ENCODE data around the gene HS2ST1.

HS2ST1 gene

GRCh38 chr1:87092846-87093245, 178.4 kb downstream of the HS2ST1 start:
- no peak overlapping the region for H3K27ac ChIP-seq
- H3K27me3 ChIP-seq (ENCODE audit: control insufficient read depth, insufficient read depth, low read length): no peaks in the 10 kb centered on the region
- no peaks in the 10 kb centered on the region for H3K9me3 ChIP-seq (ENCODE audit: control insufficient read depth, low read length)
- H3K4me1 ChIP-seq: no peaks in the 10 kb centered on the region
- no peak overlapping the region for H3K9ac ChIP-seq
- H2AFZ ChIP-seq: no peak overlapping the region
- no peaks in the 10 kb centered on the region for H3K36me3 ChIP-seq (ENCODE audit: control insufficient read depth, insufficient read depth, low read length)
- no peaks in the 10 kb centered on the region for H3K79me2 ChIP-seq
- H3K4me3 ChIP-seq (ENCODE audit: low read depth, low read length): no peak overlapping the region
- no peak for TF ChIP-seq CTCF (IDR thresholded peaks at IDR 0.05)
- H3K4me2 ChIP-seq (ENCODE audit: low read length): no peak overlapping the region

GRCh38 chr1:87093286-87093685, 178.9 kb downstream of the HS2ST1 start:
- Histone ChIP-seq H3K4me1 (no peaks in the 10 kb centered on the region), H2AFZ (no peak overlapping the region), H3K27me3 (ENCODE audit: control insufficient read depth, insufficient read depth, low read length) (no peaks in the 10 kb centered on the region), H3K9ac (no peak overlapping the region), H3K36me3 (ENCODE audit: control insufficient read depth, insufficient read depth, low read length) (no peaks in the 10 kb centered on the region), H3K4me2 (ENCODE audit: low read length) (no peak overlapping the region), H3K27ac (no peak overlapping the region), H3K79me2 (no peaks in the 10 kb centered on the region), H3K4me3 (ENCODE audit: low read depth, low read length) (no peak overlapping the region), H3K9me3 (ENCODE audit: control insufficient read depth, low read length) (no peaks in the 10 kb centered on the region)
- no peak for TF ChIP-seq CTCF (IDR thresholded peaks at IDR 0.05)

- TF ChIP-seq CTCF (IDR thresholded peaks at IDR 0.05): no peak
- Histone ChIP-seq H3K9ac (no peak overlapping the region), H3K27me3 (ENCODE audit: control insufficient read depth, insufficient read depth, low read length) (no peaks in the 10 kb centered on the region), H3K27ac (no peak overlapping the region), H3K36me3 (ENCODE audit: control insufficient read depth, insufficient read depth, low read length) (no peaks in the 10 kb centered on the region), H3K9me3 (ENCODE audit: control insufficient read depth, low read length) (no peaks in the 10 kb centered on the region), H2AFZ (no peak overlapping the region), H3K79me2 (no peaks in the 10 kb centered on the region), H3K4me1 (no peaks in the 10 kb centered on the region), H3K4me2 (ENCODE audit: low read length) (no peak overlapping the region), H3K4me3 (ENCODE audit: low read depth, low read length) (no peak overlapping the region)
These were observed 179.8 kb downstream of the HS2ST1 start for GRCh38 chr1:87094238-87094637.

- TF ChIP-seq CTCF (IDR thresholded peaks at IDR 0.05): no peak
- Histone ChIP-seq H3K27me3 (ENCODE audit: control insufficient read depth, insufficient read depth, low read length) (no peaks in the 10 kb centered on the region), H2AFZ (no peak overlapping the region), H3K27ac (no peak overlapping the region), H3K36me3 (ENCODE audit: control insufficient read depth, insufficient read depth, low read length) (no peaks in the 10 kb centered on the region), H3K9me3 (ENCODE audit: control insufficient read depth, low read length) (no peaks in the 10 kb centered on the region), H3K9ac (no peak overlapping the region), H3K4me2 (ENCODE audit: low read length) (no peak overlapping the region), H3K79me2 (no peaks in the 10 kb centered on the region), H3K4me3 (ENCODE audit: low read depth, low read length) (no peak overlapping the region), H3K4me1 (no peaks in the 10 kb centered on the region)
These were observed 185.8 kb downstream of the HS2ST1 start for GRCh38 chr1:87100271-87100670.

GRCh38 chr1:87103074-87103473, 188.6 kb downstream of the HS2ST1 start:
- Histone ChIP-seq H3K4me3 (ENCODE audit: low read depth, low read length) (no peak overlapping the region), H3K9me3 (ENCODE audit: control insufficient read depth, low read length) (no peaks in the 10 kb centered on the region), H3K27ac (no peak overlapping the region), H3K27me3 (ENCODE audit: control insufficient read depth, insufficient read depth, low read length) (no peaks in the 10 kb centered on the region), H3K79me2 (no peaks in the 10 kb centered on the region), H3K9ac (no peak overlapping the region), H3K4me1 (no peaks in the 10 kb centered on the region), H3K4me2 (ENCODE audit: low read length) (no peak overlapping the region), H2AFZ (no peak overlapping the region), H3K36me3 (ENCODE audit: control insufficient read depth, insufficient read depth, low read length) (no peaks in the 10 kb centered on the region)
- TF ChIP-seq CTCF (IDR thresholded peaks at IDR 0.05): no peak
